HepG2 (cell line): Measurements from ENCODE around the gene MRI1. TPM values are rescaled to one million over a fixed set of nuclear protein-coding genes. Genes with fewer than 3 reads are reported as not detected.

Source experiments
- AKAP8 ChIP-seq: sonication (generic); formaldehyde crosslinking; IDR thresholded peaks from 2 replicates; pipeline ENCODE4 v1.5.1; 2020; ENCODE audit warnings: mild to moderate bottlenecking, missing genetic modification reagents
- ARNT ChIP-seq: fragments of 450-650 bp; IDR thresholded peaks from 2 replicates; pipeline ENCODE4 v1.6.1; 2017
- GATAD1 ChIP-seq: IDR thresholded peaks from 2 replicates; pipeline ENCODE4 v1.6.1; 2016; ENCODE audit warnings: missing genetic modification reagents, missing compliant biosample characterization
- KDM2A ChIP-seq: sonication (generic); formaldehyde crosslinking; IDR thresholded peaks from 2 replicates; pipeline ENCODE4 v1.4.0; 2020; ENCODE audit warnings: low read depth, missing genetic modification reagents, borderline replicate concordance
- KLF16 ChIP-seq, 2 experiments: sonication (generic) in 1 of 2; formaldehyde crosslinking in 1 of 2; IDR thresholded peaks; 2 replicates each; pipeline versions ENCODE4 v1.6.1 to v1.8.0; 2016 to 2023; ENCODE audit warnings: missing genetic modification reagents in 2 of 2, missing compliant biosample characterization in 1 of 2
- KLF6 ChIP-seq: IDR thresholded peaks from 2 replicates; pipeline ENCODE4 v1.8.0; 2016; ENCODE audit warnings: missing biosample characterization, missing genetic modification reagents
- MLLT10 ChIP-seq: sonication (generic); formaldehyde crosslinking; IDR thresholded peaks from 2 replicates; pipeline ENCODE4 v1.4.0; 2020; ENCODE audit warnings: missing genetic modification reagents
- PTBP1 ChIP-seq: fragments of 200-400 bp; formaldehyde crosslinking; IDR thresholded peaks from 2 replicates; pipeline ENCODE4 v1.6.1; 2018; ENCODE audit warnings: low read length, low read depth; ENCODE audit not compliant: poor library complexity, severe bottlenecking
- RFX3 ChIP-seq: IDR thresholded peaks from 2 replicates; pipeline ENCODE4 v1.6.1; 2016; ENCODE audit warnings: missing biosample characterization, missing genetic modification reagents
- SIN3A ChIP-seq: IDR thresholded peaks from 2 replicates; pipeline ENCODE4 v1.6.1; 2011; ENCODE audit warnings: low read depth, mild to moderate bottlenecking, control low read depth, low read length, borderline replicate concordance
- TBL1XR1 ChIP-seq: fragments of 150-350 bp; IDR thresholded peaks from 2 replicates; pipeline ENCODE4 v1.6.1; 2014; ENCODE audit warnings: borderline replicate concordance, low read length; ENCODE audit not compliant: partially characterized antibody
- YEATS2 ChIP-seq: sonication (generic); formaldehyde crosslinking; IDR thresholded peaks from 2 replicates; pipeline ENCODE4 v1.4.0; 2020; ENCODE audit warnings: missing genetic modification reagents, borderline replicate concordance
- ZBTB7B ChIP-seq: sonication (generic); formaldehyde crosslinking; IDR thresholded peaks from 2 replicates; pipeline ENCODE4 v1.4.0; 2020; ENCODE audit warnings: missing genetic modification reagents
- ZIK1 ChIP-seq: sonication (generic); formaldehyde crosslinking; IDR thresholded peaks from 2 replicates; pipeline ENCODE4 v1.5.0; 2020; ENCODE audit warnings: mild to moderate bottlenecking, low read depth, missing genetic modification reagents, borderline replicate concordance
- ZNF296 ChIP-seq: sonication (generic); formaldehyde crosslinking; conservative IDR thresholded peaks from 2 replicates; pipeline ENCODE4 v1.5.0; 2020; ENCODE audit warnings: mild to moderate bottlenecking, missing genetic modification reagents
- ZNF563 ChIP-seq: sonication (generic); formaldehyde crosslinking; IDR thresholded peaks from 2 replicates; pipeline ENCODE4 v1.8.0; 2022; ENCODE audit warnings: mild to moderate bottlenecking, moderate library complexity, missing genetic modification reagents
- ZNF7 ChIP-seq: IDR thresholded peaks from 2 replicates; pipeline ENCODE4 v1.6.1; 2016; ENCODE audit warnings: missing biosample characterization, missing genetic modification reagents
- ZNF709 ChIP-seq: sonication (generic); formaldehyde crosslinking; IDR thresholded peaks from 2 replicates; pipeline ENCODE4 v1.5.0; 2020; ENCODE audit warnings: mild to moderate bottlenecking, missing genetic modification reagents
- ZNF792 ChIP-seq: IDR thresholded peaks from 2 replicates; pipeline ENCODE4 v1.6.1; 2016
- ZSCAN20 ChIP-seq: sonication (generic); formaldehyde crosslinking; IDR thresholded peaks from 2 replicates; pipeline ENCODE4 v1.4.0; 2020; ENCODE audit warnings: missing genetic modification reagents, mild to moderate bottlenecking, borderline replicate concordance
- polyA plus RNA-seq, 8 experiments: library from polyadenylated mRNA; depleted of rRNA in 3 of 8; stranded (reverse) in 7 of 8; unstranded in 1 of 8; fragments of >200 nt; fragmentation: Illumina TruSeq in 4 of 8; extraction: Trizol in 4 of 8; gene quantifications; 2 replicates each; pipeline versions ENCODE4 v1.2.1 to v1.2.3, GENCODE V29; 2011 to 2016; ENCODE audit warnings: low read depth in 4 of 8, missing spikeins in 1 of 8, mixed read lengths in 1 of 8; ENCODE audit not compliant: insufficient read depth in 1 of 8
- total RNA-seq, 5 experiments: library from RNA; depleted of rRNA; stranded (reverse); fragments of >200 nt; fragmentation: Illumina TruSeq; extraction: Trizol; gene quantifications; 2 replicates each; pipeline ENCODE4 v1.2.3, GENCODE V29; 2016; ENCODE audit warnings: low read depth in 1 of 5
- TF ChIP-seq, protein P1 (sequence below): sonication (generic); formaldehyde crosslinking; IDR thresholded peaks from 2 replicates; pipeline ENCODE4 v1.4.0; 2020; ENCODE audit warnings: mild to moderate bottlenecking, missing genetic modification reagents
- TF ChIP-seq, protein P2 (sequence below): fragments of 450-650 bp; IDR thresholded peaks from 2 replicates; pipeline ENCODE4 v1.6.1; 2017; ENCODE audit warnings: mild to moderate bottlenecking
- TF ChIP-seq, protein P3 (sequence below): sonication (generic); formaldehyde crosslinking; IDR thresholded peaks from 2 replicates; pipeline ENCODE4 v1.5.0; 2020; ENCODE audit warnings: missing genetic modification reagents
- TF ChIP-seq, protein P4 (sequence below): sonication (generic); formaldehyde crosslinking; IDR thresholded peaks from 2 replicates; pipeline ENCODE4 v1.8.1; 2023; ENCODE audit warnings: mild to moderate bottlenecking, missing genetic modification reagents

Gene MRI1
- total and polyA plus RNA-seq, 2 of the 13 experiments (the other 11 are each of a cell fraction or from before 2014, with no cell fraction given): 20.1 to 20.6 TPM

DNA sequence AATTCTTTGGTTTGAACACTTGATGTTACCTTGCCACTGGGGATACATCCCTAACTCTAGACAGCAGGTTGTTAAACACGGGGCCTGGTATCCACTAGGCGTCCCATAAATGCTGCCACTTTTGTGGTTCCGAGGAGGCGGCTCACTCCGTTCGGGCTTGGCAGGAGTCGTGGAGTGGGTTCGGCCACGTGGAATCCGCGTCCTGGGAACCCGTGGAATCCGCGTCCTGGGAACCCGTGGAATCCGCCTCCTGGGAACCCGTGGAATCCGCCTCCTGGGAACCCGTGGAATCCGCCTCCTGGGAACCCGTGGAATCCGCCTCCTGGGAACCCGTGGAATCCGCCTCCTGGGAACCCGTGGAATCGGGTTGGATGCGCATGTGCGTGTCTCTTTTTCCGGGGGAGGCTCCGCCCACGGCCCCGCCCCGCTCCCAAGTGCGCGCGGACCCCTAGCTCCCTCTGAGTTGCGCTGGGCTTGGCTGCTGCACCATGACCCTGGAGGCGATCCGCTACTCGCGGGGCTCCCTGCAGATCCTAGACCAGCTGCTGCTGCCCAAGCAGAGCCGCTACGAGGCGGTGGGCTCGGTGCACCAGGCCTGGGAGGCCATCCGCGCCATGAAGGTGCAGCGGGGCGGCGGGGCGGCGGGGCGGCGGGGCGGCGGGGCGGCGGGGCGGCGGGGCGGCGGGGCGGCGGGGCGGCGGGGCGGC, at the start of gene MRI1 (continued):
- TF ChIP-seq PTBP1: peak; percentile 27
- TF ChIP-seq ARNT: no peak
- TF ChIP-seq ZNF709: peak; percentile 3; the same call in 1 of the 2 replicates
- peak; percentile 22; the same call in 1 of the 2 replicates for TF ChIP-seq GATAD1
- no peak for TF ChIP-seq KLF6 (CRISPR knock-in tag)
- no peak for TF ChIP-seq ZSCAN20 (CRISPR knock-in tag)
- no peak for TF ChIP-seq AKAP8 (CRISPR knock-in tag)
- TF ChIP-seq, protein P1, sequence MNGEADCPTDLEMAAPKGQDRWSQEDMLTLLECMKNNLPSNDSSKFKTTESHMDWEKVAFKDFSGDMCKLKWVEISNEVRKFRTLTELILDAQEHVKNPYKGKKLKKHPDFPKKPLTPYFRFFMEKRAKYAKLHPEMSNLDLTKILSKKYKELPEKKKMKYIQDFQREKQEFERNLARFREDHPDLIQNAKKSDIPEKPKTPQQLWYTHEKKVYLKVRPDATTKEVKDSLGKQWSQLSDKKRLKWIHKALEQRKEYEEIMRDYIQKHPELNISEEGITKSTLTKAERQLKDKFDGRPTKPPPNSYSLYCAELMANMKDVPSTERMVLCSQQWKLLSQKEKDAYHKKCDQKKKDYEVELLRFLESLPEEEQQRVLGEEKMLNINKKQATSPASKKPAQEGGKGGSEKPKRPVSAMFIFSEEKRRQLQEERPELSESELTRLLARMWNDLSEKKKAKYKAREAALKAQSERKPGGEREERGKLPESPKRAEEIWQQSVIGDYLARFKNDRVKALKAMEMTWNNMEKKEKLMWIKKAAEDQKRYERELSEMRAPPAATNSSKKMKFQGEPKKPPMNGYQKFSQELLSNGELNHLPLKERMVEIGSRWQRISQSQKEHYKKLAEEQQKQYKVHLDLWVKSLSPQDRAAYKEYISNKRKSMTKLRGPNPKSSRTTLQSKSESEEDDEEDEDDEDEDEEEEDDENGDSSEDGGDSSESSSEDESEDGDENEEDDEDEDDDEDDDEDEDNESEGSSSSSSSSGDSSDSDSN (CRISPR knock-in tag): peak; percentile 61; the same call in 1 of the 2 replicates
- TF ChIP-seq MLLT10 (CRISPR knock-in tag): no peak
- TF ChIP-seq RFX3 (CRISPR knock-in tag): no peak
- no peak for TF ChIP-seq ZNF296
- 0 out of 2 replicates have a peak, but pooled peaks have one; percentile 19 for TF ChIP-seq ZNF792 (CRISPR knock-in tag)
- TF ChIP-seq KLF16 (CRISPR knock-in tag; IDR thresholded peaks at IDR 0.05): no peak
- TF ChIP-seq, protein P2, sequence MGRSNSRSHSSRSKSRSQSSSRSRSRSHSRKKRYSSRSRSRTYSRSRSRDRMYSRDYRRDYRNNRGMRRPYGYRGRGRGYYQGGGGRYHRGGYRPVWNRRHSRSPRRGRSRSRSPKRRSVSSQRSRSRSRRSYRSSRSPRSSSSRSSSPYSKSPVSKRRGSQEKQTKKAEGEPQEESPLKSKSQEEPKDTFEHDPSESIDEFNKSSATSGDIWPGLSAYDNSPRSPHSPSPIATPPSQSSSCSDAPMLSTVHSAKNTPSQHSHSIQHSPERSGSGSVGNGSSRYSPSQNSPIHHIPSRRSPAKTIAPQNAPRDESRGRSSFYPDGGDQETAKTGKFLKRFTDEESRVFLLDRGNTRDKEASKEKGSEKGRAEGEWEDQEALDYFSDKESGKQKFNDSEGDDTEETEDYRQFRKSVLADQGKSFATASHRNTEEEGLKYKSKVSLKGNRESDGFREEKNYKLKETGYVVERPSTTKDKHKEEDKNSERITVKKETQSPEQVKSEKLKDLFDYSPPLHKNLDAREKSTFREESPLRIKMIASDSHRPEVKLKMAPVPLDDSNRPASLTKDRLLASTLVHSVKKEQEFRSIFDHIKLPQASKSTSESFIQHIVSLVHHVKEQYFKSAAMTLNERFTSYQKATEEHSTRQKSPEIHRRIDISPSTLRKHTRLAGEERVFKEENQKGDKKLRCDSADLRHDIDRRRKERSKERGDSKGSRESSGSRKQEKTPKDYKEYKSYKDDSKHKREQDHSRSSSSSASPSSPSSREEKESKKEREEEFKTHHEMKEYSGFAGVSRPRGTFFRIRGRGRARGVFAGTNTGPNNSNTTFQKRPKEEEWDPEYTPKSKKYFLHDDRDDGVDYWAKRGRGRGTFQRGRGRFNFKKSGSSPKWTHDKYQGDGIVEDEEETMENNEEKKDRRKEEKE: no peak
- TF ChIP-seq, protein P3, sequence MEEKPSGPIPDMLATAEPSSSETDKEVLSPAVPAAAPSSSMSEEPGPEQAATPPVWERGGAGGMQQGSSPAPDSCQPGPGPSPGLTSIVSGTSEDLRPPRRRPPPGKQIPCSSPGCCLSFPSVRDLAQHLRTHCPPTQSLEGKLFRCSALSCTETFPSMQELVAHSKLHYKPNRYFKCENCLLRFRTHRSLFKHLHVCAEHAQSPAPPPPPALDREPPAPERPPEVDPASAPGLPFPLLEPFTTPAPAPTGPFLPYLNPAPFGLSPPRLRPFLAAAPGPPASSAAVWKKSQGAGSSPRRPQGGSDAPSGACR (CRISPR knock-in tag): no peak
- no peak for TF ChIP-seq ZIK1
- TF ChIP-seq ZNF563 (CRISPR knock-in tag): no peak
- peak; percentile 67; the same call in 1 of the 2 replicates for TF ChIP-seq SIN3A
- no peak for TF ChIP-seq TBL1XR1
- no peak for TF ChIP-seq ZBTB7B (CRISPR knock-in tag)
- TF ChIP-seq YEATS2: peak; percentile 68
- peak; percentile 73; the same call in 1 of the 2 replicates for TF ChIP-seq KDM2A (CRISPR knock-in tag)
- TF ChIP-seq ZNF7 (CRISPR knock-in tag): no peak
- TF ChIP-seq, protein P4, sequence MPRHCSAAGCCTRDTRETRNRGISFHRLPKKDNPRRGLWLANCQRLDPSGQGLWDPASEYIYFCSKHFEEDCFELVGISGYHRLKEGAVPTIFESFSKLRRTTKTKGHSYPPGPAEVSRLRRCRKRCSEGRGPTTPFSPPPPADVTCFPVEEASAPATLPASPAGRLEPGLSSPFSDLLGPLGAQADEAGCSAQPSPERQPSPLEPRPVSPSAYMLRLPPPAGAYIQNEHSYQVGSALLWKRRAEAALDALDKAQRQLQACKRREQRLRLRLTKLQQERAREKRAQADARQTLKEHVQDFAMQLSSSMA (CRISPR knock-in tag): no peak
